Fibroblast of lung (primary cell): Measurements from ENCODE around the gene NBPF1.
"Not testable (repeated sequence)": the region's sequence is repeated elsewhere in the genome, so short reads cannot be mapped to it uniquely, and the experiment has no call there.

Source experiments
- EZH2 ChIP-seq: IDR thresholded peaks from 2 replicates; pipeline ENCODE4 v1.5.1; 2012; ENCODE audit warnings: low read length, control low read depth, mild to moderate bottlenecking; ENCODE audit errors: missing control alignments
- TF ChIP-seq, protein P1 (sequence below), 2 donors: IDR thresholded peaks in 1 of 2; conservative IDR thresholded peaks in 1 of 2; 1 replicate in 1 of 2; 2 replicates in 1 of 2; pipeline ENCODE4 v1.5.1; 2011 to 2012; ENCODE audit warnings: low read length in 2 of 2, control low read depth in 1 of 2, inconsistent platforms in 1 of 2, low read depth in 1 of 2, mild to moderate bottlenecking in 1 of 2

DNA sequence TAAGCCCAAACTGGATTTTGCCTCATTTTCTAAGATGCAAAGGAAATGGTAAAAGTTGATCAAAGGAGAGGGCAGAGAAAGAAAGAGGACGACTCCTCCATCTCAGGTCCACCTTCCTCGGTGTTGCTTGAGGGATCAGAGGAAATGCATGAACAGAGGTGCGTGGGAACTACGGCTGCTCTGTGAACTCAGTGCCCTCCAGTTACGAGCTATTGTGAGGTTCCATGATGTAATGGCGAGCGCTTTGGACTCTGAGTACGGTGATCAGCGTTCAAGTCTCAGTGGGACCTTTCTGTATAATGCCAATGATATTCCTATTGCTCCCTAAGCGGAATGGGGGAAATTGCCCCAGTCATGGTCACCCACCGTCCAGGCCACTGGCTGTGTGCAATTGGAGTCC is 60.1 kb downstream of the NBPF1 start:
- TF ChIP-seq EZH2 = not testable (repeated sequence)
- TF ChIP-seq, protein P1, sequence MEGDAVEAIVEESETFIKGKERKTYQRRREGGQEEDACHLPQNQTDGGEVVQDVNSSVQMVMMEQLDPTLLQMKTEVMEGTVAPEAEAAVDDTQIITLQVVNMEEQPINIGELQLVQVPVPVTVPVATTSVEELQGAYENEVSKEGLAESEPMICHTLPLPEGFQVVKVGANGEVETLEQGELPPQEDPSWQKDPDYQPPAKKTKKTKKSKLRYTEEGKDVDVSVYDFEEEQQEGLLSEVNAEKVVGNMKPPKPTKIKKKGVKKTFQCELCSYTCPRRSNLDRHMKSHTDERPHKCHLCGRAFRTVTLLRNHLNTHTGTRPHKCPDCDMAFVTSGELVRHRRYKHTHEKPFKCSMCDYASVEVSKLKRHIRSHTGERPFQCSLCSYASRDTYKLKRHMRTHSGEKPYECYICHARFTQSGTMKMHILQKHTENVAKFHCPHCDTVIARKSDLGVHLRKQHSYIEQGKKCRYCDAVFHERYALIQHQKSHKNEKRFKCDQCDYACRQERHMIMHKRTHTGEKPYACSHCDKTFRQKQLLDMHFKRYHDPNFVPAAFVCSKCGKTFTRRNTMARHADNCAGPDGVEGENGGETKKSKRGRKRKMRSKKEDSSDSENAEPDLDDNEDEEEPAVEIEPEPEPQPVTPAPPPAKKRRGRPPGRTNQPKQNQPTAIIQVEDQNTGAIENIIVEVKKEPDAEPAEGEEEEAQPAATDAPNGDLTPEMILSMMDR (conservative IDR thresholded peaks at IDR 0.05 in 1 of 2, IDR thresholded peaks at IDR 0.05 in 1 of 2; ENCODE audit: low read depth in 1 of 2, low read length in 2 of 2) = not testable (repeated sequence)
